ENCODE data around the gene NOCT.
A peak's percentile ranks its signal among the peaks of the same experiment; 100 is the strongest.

The NOCT gene

GRCh38 chr4:139015269-139015947 is at the start of gene NOCT:
Gene NOCT, plus strand, starts transcription at chr4:139015781. Its CDS starts 201 bp downstream, at chr4:139015982.
- TF ChIP-seq CTCF (IDR thresholded peaks at IDR 0.05; ENCODE audit: low read depth, low read length), result no peak
- peak within 1 kb of the TSS; percentile 77 for H3K4me3 ChIP-seq (ENCODE audit: low read depth, low read length)

GRCh38 chr4:138967313-138967712 is 48.3 kb upstream of the NOCT start:
- no peak for TF ChIP-seq CTCF (IDR thresholded peaks at IDR 0.05; ENCODE audit: low read depth, low read length)

GRCh38 chr4:138972956-138973801 is 42.4 kb upstream of the NOCT start:
- H3K4me3 ChIP-seq (ENCODE audit: low read depth, low read length), result no peak overlapping the region
- no peak for TF ChIP-seq CTCF (IDR thresholded peaks at IDR 0.05; ENCODE audit: low read depth, low read length)

More at GRCh38 chr4:138967313-138967712, 48.3 kb upstream of the NOCT start:
- no peak overlapping the region for H3K4me3 ChIP-seq (ENCODE audit: low read depth, low read length)

GRCh38 chr4:138975225-138975624 is 40.4 kb upstream of the NOCT start:
- no peak for TF ChIP-seq CTCF (IDR thresholded peaks at IDR 0.05; ENCODE audit: low read depth, low read length)
- no peak overlapping the region for H3K4me3 ChIP-seq (ENCODE audit: low read depth, low read length)

- no peak for TF ChIP-seq CTCF (IDR thresholded peaks at IDR 0.05; ENCODE audit: low read depth, low read length)
- H3K4me3 ChIP-seq (ENCODE audit: low read depth, low read length), result no peak overlapping the region
Measured at GRCh38 chr4:138976526-138976925, 39.1 kb upstream of the NOCT start.

GRCh38 chr4:138977524-138977923 is 38.1 kb upstream of the NOCT start:
- TF ChIP-seq CTCF (IDR thresholded peaks at IDR 0.05; ENCODE audit: low read depth, low read length), result no peak
- no peak overlapping the region for H3K4me3 ChIP-seq (ENCODE audit: low read depth, low read length)

- no peak for TF ChIP-seq CTCF (IDR thresholded peaks at IDR 0.05; ENCODE audit: low read depth, low read length)
- no peak overlapping the region for H3K4me3 ChIP-seq (ENCODE audit: low read depth, low read length)
Measured at GRCh38 chr4:138978028-138978585, 37.5 kb upstream of the NOCT start.

Data from WI38 (cell line).